Stimulated activated CD4-positive, alpha-beta T cell treated with anti-CD3 and anti-CD28 coated beads, Interleukin-2, amount 100 ng/mL, for 4 hours (primary cell): Measurements from ENCODE around the gene ADGRB3.

Experiments used
- DNase-seq: peaks from one replicate; pipeline ENCODE4 v3.0.0-alpha.2; 2020; ENCODE audit warnings: low read depth

The ADGRB3 gene

GRCh38 chr6:68704485-68704884 is 69.4 kb downstream of the ADGRB3 start:
- no peak for DNase-seq

- no peak for DNase-seq
Measured at GRCh38 chr6:68709091-68709490, 74.0 kb downstream of the ADGRB3 start.

GRCh38 chr6:68709882-68710281 is 74.8 kb downstream of the ADGRB3 start:
- no peak for DNase-seq

- DNase-seq = no peak
Measured at GRCh38 chr6:68710496-68710895, 75.4 kb downstream of the ADGRB3 start.

GRCh38 chr6:68710916-68711315 is 75.8 kb downstream of the ADGRB3 start:
- no peak for DNase-seq

- DNase-seq = no peak
Measured at GRCh38 chr6:68711386-68712000, 76.4 kb downstream of the ADGRB3 start.

GRCh38 chr6:68716620-68717019 is 81.5 kb downstream of the ADGRB3 start:
- no peak for DNase-seq

GRCh38 chr6:68718385-68719073 is 83.4 kb downstream of the ADGRB3 start:
- DNase-seq = no peak

GRCh38 chr6:68719761-68720160 is 84.7 kb downstream of the ADGRB3 start:
- no peak for DNase-seq

- no peak for DNase-seq
Measured at GRCh38 chr6:68722891-68723527, 87.9 kb downstream of the ADGRB3 start.

- no peak for DNase-seq
Measured at GRCh38 chr6:68724060-68724459, 89.0 kb downstream of the ADGRB3 start.

- DNase-seq = no peak
Measured at GRCh38 chr6:68726337-68726736, 91.3 kb downstream of the ADGRB3 start.

- no peak for DNase-seq
Measured at GRCh38 chr6:68726992-68727391, 91.9 kb downstream of the ADGRB3 start.

GRCh38 chr6:68727699-68728098 is 92.6 kb downstream of the ADGRB3 start:
- DNase-seq = no peak

- DNase-seq = no peak
Measured at GRCh38 chr6:68728159-68728979, 93.3 kb downstream of the ADGRB3 start.

- DNase-seq = no peak
Measured at GRCh38 chr6:68729377-68729903, 94.4 kb downstream of the ADGRB3 start.

- no peak for DNase-seq
Measured at GRCh38 chr6:68730291-68731054, 95.4 kb downstream of the ADGRB3 start.

- DNase-seq = no peak
Measured at GRCh38 chr6:68732423-68732822, 97.3 kb downstream of the ADGRB3 start.

- no peak for DNase-seq
Measured at GRCh38 chr6:68735866-68736265, 100.8 kb downstream of the ADGRB3 start.

GRCh38 chr6:68737061-68737460 is 102.0 kb downstream of the ADGRB3 start:
- DNase-seq = no peak

- DNase-seq = no peak
Measured at GRCh38 chr6:68738039-68738438, 103.0 kb downstream of the ADGRB3 start.
